Measurements from ENCODE around the gene KRT12.
"Not testable (repeated sequence)": the region's sequence is repeated elsewhere in the genome, so short reads cannot be mapped to it uniquely, and the experiment has no call there.

The KRT12 gene

DNA sequence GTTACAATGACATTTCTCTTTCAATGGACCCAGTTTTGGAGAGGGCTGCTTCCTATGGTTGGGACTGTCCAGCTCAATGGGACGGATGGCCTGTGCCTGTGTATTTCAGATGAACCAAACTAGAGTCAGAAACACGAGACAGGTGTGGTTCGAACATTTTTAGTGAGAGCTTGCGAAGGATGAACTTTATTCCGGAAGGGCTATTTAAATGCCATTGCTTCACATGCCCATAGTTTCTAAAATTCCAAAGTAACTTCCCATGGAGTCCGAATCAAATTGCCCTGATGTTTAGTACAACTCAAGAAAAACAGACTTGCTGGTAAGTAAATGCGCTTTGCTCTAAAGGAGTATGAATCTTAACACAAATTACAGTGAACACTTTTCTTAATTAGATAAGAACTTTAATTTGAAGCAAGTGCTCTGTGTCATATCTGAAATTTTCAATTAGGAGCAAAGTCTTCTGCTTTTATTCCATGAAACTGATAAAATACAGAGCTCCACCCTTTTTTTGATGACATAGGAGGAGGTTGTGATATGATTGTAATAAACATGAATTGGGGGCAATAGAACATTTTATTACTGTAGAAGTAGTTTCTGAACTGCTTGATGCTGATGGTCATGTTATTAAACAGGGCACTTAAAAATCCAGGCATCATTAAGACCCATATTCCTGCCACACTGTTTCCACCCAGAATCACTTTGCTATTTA lies 16.8 kb upstream of the KRT12 start:
- DNase-seq (ENCODE audit: low read depth, low spot score): no peak

DNA sequence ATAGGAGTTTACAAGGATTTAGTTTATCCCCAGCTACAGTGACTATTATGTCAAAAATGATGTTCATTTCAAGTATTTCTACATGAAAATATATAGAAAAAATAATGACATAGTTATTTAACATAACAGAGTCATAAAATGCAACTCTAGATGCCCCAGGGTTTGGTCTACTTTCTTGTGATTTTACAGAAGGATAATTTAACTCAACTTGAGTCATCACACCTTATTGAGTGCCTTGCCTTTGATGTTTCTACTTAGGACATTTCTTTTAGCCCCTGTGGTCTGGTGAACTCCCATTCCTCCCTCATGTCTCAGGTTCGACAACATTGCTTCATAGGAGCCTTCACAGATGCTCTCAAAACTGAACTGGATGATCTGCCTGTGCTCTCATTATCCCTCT lies 16.0 kb upstream of the KRT12 start:
- DNase-seq (ENCODE audit: low read depth, low spot score): no peak

DNA sequence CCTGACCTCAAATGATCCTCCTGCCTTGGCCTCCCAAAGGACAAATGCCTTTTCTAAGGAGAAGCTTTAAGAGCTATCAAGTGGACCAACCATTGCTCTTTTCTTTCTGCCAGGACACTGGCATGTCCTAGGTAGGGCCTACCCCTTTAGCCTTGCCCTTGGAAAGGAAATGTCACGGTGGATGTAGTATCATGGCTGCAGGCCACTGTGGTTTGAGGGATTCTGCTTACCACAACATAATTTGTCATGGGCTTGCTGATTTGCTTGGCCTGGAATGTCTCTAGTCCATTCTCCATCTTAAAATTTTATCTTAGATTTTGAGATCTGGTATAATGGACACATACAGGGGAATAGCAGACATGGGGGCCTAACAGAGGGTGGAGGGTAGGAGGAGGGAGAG lies 12.0 kb upstream of the KRT12 start:
- no peak for DNase-seq (ENCODE audit: low read depth, low spot score)

DNA sequence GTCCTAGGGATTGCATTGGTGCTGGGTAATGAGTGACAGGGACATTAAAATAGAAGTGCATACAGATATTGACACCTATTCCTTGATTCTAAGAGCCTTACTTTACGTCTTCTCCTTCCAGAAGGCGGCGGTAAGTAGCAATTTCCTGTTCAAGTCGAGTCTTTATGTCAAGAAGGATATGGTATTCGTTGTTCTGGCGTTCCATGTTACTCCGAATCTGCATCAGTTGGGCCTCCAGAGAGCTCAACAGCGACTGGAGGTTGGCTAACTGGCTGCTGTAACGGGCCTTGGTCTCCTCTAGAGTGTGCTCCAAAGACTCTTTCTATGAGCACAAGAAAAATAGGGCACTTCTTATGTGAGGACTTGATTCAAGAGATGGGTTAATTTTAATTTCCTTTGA lies 11.0 kb upstream of the KRT12 start:
- DNase-seq (ENCODE audit: low read depth, low spot score): no peak

DNA sequence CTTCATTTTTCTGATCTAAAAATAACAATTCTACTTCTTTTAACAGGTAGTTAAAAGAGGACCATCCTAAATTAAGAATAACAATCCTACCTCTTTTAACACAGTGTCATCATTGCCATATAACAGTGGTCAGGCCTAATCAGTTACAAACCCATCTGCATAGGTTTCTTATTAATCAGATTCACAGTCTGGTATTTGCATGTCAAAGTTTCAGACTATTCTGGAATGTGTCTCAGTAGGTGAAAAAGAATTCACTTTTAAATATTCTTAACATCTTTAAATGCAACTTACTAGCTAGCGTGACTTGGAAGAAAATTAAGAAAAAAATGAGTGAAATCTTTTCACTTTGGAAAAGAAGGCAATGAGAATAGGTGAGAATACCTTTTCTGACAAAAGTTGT lies 6.8 kb upstream of the KRT12 start:
- DNase-seq (ENCODE audit: low read depth, low spot score): no peak

DNA sequence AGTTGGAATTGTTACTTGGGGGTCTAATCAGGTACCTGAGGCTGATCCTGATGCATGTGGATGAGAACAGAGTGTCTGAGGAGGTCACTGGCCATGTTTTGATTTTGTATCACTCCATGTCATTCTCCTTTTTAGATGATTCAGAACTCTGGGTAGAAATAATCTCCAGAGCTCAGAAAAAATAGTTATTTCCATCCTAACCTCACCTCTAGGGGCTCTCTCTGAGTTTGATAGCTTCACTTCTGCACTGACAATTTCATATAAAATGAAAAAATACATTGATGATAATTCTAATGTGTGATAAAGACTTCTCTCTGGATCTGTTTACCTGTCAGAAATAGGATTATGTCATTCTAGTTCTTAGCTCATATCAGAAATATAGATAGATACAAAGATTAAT lies 6.2 kb upstream of the KRT12 start:
- no peak for DNase-seq (ENCODE audit: low read depth, low spot score)

DNA sequence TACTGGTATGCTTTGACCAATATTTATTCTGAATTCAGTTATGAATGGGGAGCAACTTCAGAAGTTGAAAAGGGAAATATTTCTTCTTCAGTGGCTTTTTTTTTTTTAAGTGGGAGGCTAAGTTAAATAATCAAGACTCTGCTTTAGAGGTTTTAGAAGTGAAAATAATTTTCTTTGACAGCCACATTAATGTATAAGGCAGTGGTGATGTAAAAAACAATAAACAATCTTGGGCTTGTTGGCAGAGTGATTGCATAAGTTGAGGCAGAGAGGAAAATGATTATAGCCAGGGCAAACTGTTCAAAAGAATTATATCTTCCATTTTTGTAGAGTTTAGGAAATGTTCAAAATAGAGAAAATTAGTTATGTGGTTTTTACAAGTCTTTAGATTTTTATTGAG lies 5.4 kb upstream of the KRT12 start:
- no peak for DNase-seq (ENCODE audit: low read depth, low spot score)

DNA sequence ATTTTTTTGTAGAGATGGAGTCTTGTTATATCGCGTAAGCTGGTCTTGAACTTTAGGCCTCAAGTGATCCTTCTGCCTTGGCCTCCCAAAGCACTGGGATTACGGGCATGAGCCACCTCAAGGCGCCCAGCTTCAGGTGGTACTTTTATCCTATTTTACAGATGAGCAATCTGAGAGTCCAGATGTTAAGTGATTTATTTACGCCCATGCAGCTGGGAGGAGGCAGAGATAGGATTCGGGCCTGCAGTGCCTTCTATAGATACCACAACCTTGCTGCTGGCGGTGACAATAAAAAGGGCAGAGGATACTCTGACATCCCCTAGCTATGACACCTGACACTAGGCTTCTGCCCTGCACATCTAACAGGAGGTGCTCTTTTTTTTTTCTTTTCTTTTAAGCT lies 4.3 kb upstream of the KRT12 start:
- DNase-seq (ENCODE audit: low read depth, low spot score): no peak

DNA sequence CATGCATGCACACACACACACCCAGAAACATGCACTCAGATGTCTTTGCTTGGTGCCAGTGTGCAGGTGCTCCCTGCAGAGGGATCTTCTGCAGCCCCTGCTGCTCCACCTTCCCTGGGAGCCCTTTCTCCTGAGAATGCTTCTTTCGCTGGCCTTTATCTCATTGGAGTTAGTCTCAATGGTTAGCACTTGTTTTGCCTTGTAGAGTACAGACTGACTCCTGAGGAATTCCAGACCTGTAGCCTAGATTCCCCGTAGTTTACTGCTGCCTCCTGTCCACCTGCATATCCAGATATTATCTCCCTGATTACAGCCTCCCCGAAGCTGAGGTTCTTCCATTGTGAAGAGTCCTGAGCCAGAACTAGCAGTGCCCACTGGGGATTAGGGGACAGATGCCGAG lies 3.1 kb upstream of the KRT12 start:
- DNase-seq (ENCODE audit: low read depth, low spot score): no peak

DNA sequence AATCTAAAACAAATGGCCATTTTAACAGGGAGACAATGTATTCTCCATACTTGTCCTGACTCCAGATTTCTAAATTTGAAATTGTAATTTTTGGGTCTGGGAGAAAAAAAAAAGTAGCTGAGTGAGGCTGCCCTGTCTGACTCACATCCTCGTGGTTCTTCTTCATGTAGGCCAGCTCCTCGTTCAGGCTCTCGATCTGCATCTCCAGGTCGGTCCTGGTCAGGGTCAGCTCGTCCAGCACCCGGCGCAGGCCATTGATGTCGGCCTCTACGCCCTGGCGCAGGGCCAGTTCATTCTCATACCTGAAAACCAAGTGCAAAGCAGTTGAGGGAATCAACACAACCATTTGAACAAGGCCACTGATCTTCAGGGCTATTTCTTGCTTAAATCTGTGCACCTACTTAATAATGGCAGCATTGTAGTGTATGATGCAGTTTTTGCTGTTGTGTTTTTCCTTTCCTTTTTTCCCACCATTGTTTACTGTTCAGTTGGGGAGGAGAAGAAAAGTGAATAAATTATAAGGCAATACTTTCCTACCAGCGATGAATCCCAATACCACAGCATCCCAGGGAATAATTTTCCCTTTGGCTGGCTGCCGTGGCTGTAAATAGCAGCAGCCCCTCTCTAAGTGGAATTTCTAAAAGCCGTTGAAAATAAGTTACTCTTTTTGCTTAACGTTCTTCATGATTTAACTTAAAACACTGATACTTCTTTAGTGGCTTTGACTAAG lies 2.2 kb downstream of the KRT12 start:
- DNase-seq (ENCODE audit: low read depth, low spot score): no peak

DNA sequence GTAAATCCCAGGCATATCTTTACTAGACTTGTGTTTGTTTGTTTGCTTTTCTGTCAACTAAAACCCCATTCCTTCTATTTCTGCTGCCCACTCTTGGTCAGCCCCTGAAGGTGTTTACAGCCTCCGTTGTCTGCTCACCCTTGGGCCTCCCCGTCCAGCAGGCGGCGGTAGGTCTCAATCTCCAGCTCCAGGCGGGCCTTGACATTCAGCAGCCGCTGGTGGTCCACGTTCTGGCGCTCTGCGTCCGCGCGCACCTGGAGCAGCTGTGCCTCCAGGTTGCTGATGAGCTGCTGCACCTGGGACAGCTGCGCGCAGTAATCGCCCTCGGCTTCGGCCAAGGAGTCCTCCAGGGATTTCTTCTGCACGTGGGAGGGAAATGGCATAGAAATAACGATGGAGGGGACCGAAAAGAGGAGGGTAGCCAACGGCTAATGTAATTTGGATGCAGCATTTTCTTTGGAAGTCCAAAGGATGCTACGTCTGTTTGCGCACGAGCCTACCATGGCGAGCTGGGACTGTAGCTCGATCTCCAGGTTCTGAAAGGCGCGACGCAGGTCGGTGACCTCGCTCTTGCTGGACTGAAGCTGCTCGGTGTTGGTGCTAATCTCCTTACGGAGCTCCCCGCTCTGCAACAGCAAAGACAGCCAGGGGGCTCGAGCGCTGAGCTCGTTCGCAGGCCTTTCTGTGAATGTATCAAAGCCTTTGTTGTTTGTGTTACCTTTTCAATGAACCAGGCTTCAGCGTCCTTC lies 3.9 kb downstream of the KRT12 start:
- DNase-seq (ENCODE audit: low read depth, low spot score): no peak

DNA sequence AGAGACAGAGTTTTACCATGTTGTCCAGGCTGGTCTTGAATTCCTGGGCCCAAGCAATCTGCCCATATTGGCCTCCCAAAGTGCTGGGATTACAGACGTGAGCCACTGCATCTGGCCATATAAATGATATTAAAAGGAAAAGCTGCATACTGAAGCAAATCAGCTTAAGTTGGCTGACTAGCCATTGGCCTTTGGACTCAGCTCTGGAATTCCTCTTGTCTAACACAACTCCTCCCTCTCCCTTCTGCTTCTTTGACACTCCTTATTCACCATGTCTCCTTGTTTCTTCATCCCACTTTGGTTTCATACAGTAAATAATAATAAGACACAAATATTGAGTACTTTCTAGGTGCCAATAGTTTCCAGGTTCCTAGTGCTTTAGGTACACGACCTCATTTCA lies 7.5 kb downstream of the KRT12 start:
- DNase-seq (ENCODE audit: low read depth, low spot score): no peak

DNA sequence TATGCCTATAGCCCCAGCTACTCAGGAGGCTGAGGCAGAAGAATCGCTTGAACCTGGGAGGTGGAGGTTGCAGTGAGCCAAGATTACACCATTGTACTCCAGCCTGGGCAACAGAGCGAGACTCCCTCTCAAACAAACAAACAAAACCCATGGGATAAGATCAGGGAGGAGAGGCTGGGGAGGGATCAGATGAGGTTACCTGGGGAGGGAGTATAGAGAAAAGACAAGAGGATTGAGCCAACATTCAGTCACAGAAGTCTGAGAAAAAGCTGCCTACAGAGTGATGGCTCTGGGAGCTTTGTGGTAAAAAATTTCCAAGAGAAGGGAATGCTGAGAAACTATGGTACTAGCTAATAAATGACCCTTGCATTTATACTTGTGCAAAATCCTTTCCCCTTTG lies 8.4 kb downstream of the KRT12 start:
- not testable (repeated sequence) for DNase-seq (ENCODE audit: low read depth, low spot score)

DNA sequence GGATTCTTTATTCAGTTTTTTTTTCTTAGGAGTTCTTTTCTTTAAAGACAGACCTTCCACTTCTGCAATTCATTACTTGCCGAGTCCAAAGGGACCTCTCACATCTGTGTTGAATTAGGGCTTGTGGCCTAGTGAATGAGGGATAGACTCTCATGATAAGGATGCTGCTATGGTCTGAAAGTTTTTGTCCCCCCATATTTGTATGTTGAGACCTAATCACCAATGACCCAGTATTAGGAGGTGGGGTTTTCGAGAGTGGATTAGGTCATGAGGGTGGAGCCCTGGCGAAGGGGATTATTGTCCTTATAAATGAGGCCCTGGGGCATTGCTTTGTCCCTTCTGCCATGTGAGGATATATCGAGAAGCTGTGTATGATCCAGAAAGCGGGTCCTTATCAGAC lies 9.5 kb downstream of the KRT12 start:
- peak; percentile 22 for DNase-seq (ENCODE audit: low read depth, low spot score)

DNA sequence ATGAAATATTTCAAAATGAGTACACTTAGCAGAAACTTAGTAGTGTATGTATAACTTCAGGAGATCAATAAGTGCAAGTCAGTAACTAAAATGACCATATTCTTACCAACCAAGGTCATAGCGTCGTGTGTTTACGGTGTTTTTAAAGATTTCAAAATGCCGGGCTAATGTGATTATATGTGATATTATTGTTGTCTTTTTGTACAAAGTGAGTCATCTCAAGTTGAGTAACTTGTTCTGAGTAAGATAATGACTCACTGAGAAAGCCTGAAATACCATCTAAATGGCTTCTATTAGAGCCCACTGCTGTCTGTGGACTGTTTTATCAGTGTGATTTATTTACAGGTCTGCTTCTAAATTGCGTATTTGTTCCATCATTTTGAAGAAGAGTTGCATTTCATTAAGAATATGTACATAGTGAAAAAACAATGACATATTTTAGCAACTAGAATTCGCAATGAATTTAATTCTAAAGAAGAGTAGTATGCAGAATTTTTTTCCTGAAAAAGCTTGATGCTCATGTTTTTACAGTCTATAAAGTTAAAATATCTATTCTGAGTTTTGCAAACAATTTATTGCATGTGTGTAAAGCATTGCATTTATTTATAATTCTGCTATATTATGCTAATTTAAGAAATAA lies 12.7 kb downstream of the KRT12 start:
- peak; percentile 29 for DNase-seq (ENCODE audit: low read depth, low spot score)

DNA sequence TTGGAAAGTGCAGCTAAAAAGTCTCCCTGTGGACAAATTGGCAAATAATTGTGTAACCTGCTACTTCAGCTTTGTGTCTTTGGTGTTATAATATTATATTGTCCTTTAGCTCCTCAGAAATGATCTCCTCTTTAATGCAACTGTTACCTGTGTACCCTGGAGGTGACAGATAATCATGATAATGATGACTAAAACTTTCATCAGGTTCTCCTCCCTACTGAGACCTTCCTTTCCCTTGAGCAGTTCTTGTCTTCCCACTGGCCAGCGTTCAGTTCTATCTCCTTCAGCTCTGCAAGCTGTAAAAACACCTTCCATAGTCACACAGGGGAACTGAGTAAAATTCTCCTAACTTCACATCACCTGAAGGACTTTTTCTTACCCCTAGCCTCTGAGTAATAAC lies 14.7 kb downstream of the KRT12 start:
- no peak for DNase-seq (ENCODE audit: low read depth, low spot score)

DNA sequence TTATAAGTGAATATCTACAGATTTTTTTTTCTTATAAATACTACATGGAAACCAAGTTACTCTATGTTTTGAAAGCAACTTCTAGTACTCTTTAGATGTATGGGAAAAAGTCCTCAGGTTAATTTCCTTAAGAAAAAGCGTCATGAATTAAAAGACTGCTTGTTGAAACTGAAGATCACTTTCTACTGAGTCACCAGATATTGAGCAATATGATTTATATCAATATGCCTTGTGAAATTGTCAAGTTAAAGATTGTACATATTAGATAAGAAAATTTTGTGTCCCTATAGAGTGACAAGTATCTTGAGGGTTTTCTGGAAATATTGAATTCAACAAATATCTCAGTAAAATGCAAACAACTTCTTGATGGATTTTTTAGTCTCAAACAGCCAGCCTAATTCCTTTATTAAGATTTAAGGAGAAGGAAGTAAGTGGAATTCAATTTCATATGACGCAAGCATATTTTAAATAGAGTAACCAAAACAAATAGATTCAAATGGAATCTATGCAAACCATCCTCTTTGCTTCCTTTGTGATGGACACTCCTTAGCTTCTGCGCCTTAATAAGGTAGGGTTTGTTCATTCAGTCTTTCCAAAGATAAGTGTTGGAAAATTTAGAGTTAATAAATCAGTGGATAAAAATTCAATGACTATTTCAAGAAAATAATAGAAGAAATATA lies 16.6 kb downstream of the KRT12 start:
- no peak for DNase-seq (ENCODE audit: low read depth, low spot score)

DNA sequence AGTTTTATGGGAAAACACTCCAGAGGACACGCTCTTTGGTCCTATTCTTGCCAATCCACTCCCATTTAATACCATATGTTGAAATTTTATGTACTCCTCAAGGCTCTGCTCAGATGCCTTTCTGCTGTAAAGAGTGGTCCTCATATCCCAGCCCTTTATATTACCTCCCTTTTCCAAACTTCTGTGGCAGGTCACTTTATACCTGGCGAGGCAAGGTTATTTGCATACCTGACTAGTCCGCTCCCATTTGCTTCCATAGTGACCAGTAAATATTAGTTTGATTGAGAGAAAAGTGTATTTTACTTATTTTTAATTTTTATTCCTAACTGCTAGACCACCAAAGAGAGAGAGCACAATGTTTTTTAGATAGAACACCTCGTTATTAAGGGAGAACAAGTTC lies 17.3 kb downstream of the KRT12 start:
- no peak for DNase-seq (ENCODE audit: low read depth, low spot score)

DNA sequence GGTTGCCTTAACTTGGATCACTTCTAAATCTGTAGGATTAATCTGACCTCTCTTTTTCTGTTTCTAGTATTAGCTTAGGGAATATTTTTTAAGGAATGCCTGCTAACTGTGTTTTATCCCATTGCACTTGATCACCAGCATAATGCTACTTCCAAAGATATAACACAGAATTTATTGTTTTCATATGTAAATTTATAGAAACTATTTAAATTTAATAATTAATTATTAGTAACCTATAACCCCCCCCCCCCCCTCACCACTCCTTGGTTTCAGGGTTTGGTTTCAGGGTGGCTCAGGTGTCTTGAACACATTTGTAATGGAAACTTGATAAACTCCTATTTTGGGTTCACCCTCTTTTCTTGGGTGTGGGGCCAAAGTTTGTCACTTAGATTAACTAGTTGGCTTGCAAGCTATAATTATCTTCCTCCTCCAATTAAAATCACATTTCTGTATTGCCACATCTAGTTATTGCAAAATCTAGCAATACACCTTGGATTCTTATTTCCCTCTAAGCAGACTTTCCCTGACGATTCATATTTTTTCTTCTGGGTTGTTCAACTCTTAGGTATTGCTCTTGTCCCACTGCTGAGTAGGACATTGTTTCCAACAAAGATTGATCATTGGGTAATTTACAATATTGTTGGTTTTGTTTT lies 18.3 kb downstream of the KRT12 start:
- no peak for DNase-seq (ENCODE audit: low read depth, low spot score)

DNA sequence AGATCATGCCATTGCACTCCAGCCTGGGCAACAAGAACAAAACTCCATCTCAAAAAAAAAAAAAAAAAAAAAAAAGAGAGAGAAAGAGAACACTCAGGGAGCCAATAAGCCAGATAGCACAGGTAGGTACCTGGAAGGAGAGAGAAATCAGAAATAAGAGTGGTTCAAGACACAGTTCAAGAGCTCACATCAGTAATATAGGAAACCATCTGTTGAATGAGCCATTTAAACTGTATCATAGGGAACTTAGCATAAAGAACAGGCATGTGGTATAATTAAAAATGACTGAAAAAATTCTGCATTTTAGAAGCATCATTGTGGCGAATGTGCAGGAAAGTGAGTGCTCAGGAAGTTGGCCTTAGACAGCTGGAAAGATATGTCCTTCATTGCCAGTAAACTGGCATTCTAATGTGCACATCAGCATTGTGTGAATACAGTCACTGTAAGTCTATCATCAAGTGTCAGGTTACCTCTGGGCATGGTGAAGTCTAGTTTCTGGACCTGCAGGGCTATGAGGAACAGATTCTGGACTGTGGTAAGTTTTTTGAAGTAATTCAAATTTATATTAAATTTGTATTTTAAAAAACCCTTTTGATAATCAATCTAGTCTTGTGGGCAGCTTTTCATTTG lies 20.4 kb downstream of the KRT12 start:
- DNase-seq (ENCODE audit: low read depth, low spot score): no peak

DNA sequence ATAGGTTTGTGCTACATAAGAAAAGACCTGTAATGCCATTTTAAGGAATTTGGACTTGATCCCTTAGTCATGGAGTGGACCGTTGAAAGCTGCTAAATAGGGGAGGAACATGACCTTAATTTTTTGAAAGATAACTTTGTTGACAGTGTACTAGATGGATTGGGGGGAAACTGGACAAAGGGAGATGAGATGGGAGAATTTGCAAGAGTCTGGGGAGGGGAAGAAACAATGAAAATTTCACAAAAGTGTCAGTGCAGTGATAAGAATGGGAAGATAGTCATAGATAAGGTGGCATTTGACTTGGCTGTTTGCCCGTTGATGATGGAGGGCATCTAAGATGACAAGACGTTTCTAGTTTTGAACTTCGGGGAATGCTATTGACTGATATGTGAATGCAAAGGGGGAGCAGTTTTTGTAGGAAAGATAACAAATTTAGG lies 22.3 kb downstream of the KRT12 start:
- no peak for DNase-seq (ENCODE audit: low read depth, low spot score)
